Loucy (cell line): Measurements from ENCODE around the gene GNLY.

Experiments
- EZH2phosphoT487 ChIP-seq: fragments of 200-600 bp; IDR thresholded peaks from 2 replicates; pipeline ENCODE4 v1.6.1; 2018; ENCODE audit warnings: antibody characterized with exemption, mild to moderate bottlenecking, moderate library complexity, borderline replicate concordance
- TF ChIP-seq, protein P1 (sequence below): fragments of 200-600 bp; sonication (generic); conservative IDR thresholded peaks from 2 replicates; pipeline ENCODE4 v1.5.1; 2014; ENCODE audit warnings: mild to moderate bottlenecking, antibody characterized with exemption, low read length

DNA sequence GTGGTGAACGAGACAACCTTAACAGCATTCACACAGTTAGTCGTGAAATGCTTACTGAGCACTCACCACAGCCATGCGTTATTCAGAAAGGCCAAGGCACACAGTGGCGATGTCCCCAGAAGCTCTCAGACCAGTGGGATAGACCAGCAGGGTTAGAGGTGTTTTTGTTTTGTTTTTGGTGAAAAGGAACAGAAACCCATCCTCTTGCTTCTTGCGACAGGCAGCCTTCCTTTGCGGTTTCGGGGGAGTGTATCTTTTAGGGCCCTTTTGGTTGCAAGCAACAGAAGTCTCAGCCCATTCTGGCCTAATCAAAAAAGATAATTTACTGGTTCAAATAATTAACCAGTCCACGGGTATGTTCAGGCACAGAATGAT is 4.7 kb downstream of the GNLY start:
- TF ChIP-seq, protein P1, sequence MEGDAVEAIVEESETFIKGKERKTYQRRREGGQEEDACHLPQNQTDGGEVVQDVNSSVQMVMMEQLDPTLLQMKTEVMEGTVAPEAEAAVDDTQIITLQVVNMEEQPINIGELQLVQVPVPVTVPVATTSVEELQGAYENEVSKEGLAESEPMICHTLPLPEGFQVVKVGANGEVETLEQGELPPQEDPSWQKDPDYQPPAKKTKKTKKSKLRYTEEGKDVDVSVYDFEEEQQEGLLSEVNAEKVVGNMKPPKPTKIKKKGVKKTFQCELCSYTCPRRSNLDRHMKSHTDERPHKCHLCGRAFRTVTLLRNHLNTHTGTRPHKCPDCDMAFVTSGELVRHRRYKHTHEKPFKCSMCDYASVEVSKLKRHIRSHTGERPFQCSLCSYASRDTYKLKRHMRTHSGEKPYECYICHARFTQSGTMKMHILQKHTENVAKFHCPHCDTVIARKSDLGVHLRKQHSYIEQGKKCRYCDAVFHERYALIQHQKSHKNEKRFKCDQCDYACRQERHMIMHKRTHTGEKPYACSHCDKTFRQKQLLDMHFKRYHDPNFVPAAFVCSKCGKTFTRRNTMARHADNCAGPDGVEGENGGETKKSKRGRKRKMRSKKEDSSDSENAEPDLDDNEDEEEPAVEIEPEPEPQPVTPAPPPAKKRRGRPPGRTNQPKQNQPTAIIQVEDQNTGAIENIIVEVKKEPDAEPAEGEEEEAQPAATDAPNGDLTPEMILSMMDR: no peak
- TF ChIP-seq EZH2phosphoT487: no peak
